ENCODE measurements around the gene MAST4. TPM values are rescaled to one million over a fixed set of nuclear protein-coding genes. Genes with fewer than 3 reads are reported as not detected.

The MAST4 gene
- total RNA-seq, 1 donor from 2014 or later: 56.9 TPM

DNA sequence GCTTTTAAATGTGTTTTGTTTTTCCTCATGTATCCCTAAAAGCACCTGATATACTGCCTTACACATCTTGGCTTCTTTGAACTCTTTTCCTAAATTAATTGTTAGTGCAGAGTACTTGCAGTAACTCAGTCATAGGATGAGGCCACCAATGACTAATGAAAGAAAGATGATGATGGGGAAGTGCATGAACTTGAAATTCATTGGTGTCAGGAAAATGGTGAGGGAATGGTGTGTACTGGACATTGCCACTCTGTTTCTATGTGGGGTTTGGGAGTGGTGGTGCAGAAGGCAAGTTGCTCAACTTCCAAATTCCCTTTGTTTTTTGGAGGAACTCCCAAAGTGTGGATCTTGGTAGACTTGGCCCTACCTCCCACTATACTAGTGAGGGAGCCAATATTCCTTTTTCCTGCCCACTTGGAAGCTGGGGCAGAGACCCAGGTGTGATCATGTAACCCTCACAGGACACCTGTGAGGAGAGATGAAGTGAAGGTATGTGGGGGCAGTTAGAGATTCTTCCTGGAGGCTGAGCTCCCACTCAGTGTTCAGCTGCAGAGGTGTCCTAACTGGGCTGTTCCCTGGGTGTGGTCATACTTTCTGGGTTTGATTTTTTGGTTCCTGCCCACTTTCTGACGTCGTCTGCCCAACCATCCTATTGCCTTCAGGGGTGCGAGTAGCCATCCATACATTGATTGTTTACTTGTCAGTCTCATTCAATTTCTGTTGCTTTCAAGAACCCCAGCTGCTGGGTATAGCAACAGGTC lies 298.5 kb downstream of the MAST4 start:
- Histone ChIP-seq H3K27ac (no peak overlapping the region), H3K4me3 (no peak overlapping the region), H3K36me3 (no peaks in the 10 kb centered on the region), H3K4me1 (peaks cover 20% of the 10 kb centered on the region), H3K27me3 (ENCODE audit: low read depth) (no peaks in the 10 kb centered on the region), H3K9me3 (no peaks in the 10 kb centered on the region)
- intact Hi-C loops (cut with DNase I): no loop called here
- ATAC-seq (no peak), DNase-seq (no peak)
- TF ChIP-seq, protein P1, sequence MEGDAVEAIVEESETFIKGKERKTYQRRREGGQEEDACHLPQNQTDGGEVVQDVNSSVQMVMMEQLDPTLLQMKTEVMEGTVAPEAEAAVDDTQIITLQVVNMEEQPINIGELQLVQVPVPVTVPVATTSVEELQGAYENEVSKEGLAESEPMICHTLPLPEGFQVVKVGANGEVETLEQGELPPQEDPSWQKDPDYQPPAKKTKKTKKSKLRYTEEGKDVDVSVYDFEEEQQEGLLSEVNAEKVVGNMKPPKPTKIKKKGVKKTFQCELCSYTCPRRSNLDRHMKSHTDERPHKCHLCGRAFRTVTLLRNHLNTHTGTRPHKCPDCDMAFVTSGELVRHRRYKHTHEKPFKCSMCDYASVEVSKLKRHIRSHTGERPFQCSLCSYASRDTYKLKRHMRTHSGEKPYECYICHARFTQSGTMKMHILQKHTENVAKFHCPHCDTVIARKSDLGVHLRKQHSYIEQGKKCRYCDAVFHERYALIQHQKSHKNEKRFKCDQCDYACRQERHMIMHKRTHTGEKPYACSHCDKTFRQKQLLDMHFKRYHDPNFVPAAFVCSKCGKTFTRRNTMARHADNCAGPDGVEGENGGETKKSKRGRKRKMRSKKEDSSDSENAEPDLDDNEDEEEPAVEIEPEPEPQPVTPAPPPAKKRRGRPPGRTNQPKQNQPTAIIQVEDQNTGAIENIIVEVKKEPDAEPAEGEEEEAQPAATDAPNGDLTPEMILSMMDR (IDR thresholded peaks at IDR 0.05): no peak

DNA sequence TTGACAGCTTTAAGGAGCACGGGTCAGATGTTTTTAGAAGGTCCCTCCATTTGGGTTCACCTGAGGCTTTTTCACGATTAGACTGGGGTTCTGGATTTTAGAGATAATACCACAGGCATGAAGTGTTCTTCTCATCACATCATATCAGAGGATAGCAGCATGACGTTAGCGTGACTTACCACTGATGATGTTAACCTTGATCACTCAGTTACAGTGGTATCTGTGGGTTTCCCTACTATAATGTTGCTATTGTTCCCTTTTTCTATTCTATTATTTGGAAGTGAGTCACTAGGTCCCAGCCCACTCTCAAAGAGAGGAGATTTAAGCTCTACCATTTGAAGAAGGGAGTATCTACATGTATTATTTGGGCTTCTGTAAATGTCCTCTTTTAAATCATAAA lies 300.0 kb downstream of the MAST4 start:
- H3K27ac ChIP-seq: no peak overlapping the region
- intact Hi-C loops (cut with DNase I): no loop called here
- ATAC-seq: no peak
- DNase-seq: no peak
- peaks cover 13% of the 10 kb centered on the region for H3K4me1 ChIP-seq
- no peak overlapping the region for H3K4me3 ChIP-seq
- H3K27me3 ChIP-seq (ENCODE audit: low read depth): no peaks in the 10 kb centered on the region
- TF ChIP-seq, protein P1 (IDR thresholded peaks at IDR 0.05): no peak
- H3K36me3 ChIP-seq: no peaks in the 10 kb centered on the region
- H3K9me3 ChIP-seq: no peaks in the 10 kb centered on the region

DNA sequence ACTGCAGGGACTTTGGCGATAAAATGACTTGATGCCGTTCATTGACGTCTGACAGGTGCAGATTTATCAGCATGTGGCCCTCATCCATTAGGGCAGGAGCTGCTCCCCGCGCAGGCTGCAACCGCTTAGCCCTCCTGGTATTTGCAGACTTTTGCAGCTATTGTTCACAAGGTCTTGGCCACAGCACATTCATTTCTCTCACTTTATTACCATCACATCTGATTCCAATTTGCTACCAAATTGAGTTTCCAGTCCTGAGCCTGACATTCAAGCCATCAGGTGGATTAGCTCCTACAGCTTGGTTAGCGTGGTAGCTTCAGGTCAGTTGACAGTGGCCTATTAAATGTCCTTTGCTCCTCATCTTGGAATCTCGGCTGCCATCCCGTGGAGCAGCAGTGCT lies 301.2 kb downstream of the MAST4 start:
- Histone ChIP-seq H3K27me3 (ENCODE audit: low read depth) (no peaks in the 10 kb centered on the region), H3K4me3 (no peak overlapping the region), H3K9me3 (no peaks in the 10 kb centered on the region), H3K27ac (no peak overlapping the region), H3K4me1 (peaks cover 3% of the 10 kb centered on the region), H3K36me3 (no peaks in the 10 kb centered on the region)
- TF ChIP-seq, protein P1 (IDR thresholded peaks at IDR 0.05): no peak
- DNase-seq: no peak
- intact Hi-C loops (cut with DNase I): no loop called here
- no peak for ATAC-seq

DNA sequence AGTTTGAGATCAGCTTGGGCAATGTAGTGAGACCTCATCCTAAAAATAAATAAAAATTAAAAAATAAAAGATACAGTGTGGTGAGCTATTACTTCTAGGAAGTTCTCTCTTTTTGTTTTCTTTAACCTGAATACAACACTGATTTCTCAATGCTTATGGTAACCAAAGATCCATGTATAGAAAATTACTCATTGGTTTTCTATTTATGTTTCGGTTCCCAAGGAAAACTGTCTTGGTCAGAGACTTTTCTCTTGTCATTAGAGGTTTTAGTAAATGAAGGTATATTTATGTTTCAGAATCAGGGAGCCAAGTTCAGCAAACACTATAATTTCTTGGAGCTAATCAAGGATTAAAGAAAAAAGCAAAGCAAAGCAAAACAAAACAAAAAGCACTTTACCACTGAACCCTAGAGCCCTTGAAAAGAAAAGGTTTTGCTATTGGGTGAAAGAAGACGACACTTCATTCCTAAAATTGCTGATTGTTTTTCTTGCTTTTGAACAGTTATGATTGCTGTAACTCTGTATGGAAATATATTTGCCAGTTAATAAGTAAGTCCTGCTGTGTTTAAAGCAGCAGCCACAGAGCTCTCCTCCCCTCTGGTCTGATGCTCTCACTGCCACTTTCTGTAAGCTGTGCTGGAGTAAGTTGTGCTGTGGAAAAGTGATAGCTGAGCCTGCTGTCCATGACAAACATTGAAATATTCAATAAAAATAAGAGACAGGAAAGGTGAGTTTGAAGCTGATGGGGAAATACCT lies 302.2 kb downstream of the MAST4 start:
- TF ChIP-seq, protein P1 (IDR thresholded peaks at IDR 0.05): no peak
- H3K36me3 ChIP-seq: no peaks in the 10 kb centered on the region
- H3K4me3 ChIP-seq: no peak overlapping the region
- H3K27ac ChIP-seq: no peak overlapping the region
- no peaks in the 10 kb centered on the region for H3K27me3 ChIP-seq (ENCODE audit: low read depth)
- intact Hi-C loops (cut with DNase I): no loop called here
- DNase-seq: no peak
- H3K4me1 ChIP-seq: peaks cover 3% of the 10 kb centered on the region
- no peaks in the 10 kb centered on the region for H3K9me3 ChIP-seq
- no peak for ATAC-seq

DNA sequence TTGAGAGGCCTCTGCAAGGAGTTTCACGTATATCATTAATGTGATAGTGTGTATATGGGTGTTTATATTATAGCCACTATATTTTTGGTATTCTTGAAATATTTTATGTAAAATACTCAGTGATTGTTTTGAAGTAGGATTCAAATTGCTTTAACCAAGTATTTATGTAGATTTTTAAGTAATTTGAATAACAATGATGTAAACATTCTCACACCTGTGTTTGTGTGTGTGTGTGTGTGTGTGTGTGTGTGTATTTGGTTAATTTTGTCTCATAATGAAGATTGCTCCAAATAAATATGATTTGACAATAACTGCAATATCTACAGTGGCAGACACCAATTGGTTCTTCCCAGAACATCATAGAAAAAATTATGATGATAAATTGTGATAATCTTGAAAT lies 307.0 kb downstream of the MAST4 start:
- intact Hi-C loops (cut with DNase I): no loop called here

More for the DNA sequence above, 307.0 kb downstream of the MAST4 start:
- ATAC-seq (no peak), DNase-seq (no peak)
- Histone ChIP-seq H3K4me3 (no peak overlapping the region), H3K4me1 (peaks cover 3% of the 10 kb centered on the region), H3K27ac (no peak overlapping the region), H3K27me3 (ENCODE audit: low read depth) (no peaks in the 10 kb centered on the region), H3K9me3 (no peaks in the 10 kb centered on the region), H3K36me3 (no peaks in the 10 kb centered on the region)
- TF ChIP-seq, protein P1 (IDR thresholded peaks at IDR 0.05): no peak
